CD4-positive, alpha-beta memory T cell (primary cell): ENCODE results near the gene NAA25. TPM values are rescaled to one million over a fixed set of nuclear protein-coding genes. Genes with fewer than 3 reads are reported as not detected.
A peak's percentile ranks its signal among the peaks of the same experiment; 100 is the strongest.
"Not testable (repeated sequence)": the region's sequence is repeated elsewhere in the genome, so short reads cannot be mapped to it uniquely, and the experiment has no call there.

Experiments
- CTCF ChIA-PET: fragments of 350-600 bp; sonication (Branson Sonifier 250); formaldehyde crosslinking; loops from one replicate; lab custom pipeline; 2021; ENCODE audit warnings: inconsistent platforms; ENCODE audit not compliant: partially characterized antibody; lab: Charles Lee
- POLR2A ChIA-PET: fragments of 350-600 bp; sonication (Branson Sonifier 250); formaldehyde crosslinking; loops from one replicate; lab custom pipeline; 2021; ENCODE audit not compliant: partially characterized antibody; lab: Charles Lee
- DNase-seq, 5 donors: peaks; one replicate each; pipeline versions ENCODE4 v3.0.0 to v3.0.0-alpha.2; 2020 to 2022; ENCODE audit warnings: mixed read lengths in 1 of 5
- H3K27ac ChIP-seq: one replicate; pipeline ENCODE4 v1.7.0; 2013; ENCODE audit warnings: low read depth, low read length
- H3K27me3 ChIP-seq: 2 replicates; pipeline ENCODE4 v1.7.0; 2013; ENCODE audit warnings: mild to moderate bottlenecking, low read length, moderate library complexity; ENCODE audit not compliant: insufficient read depth
- H3K36me3 ChIP-seq: 2 replicates; pipeline ENCODE4 v1.7.0; 2013; ENCODE audit warnings: mild to moderate bottlenecking, low read length, moderate library complexity; ENCODE audit not compliant: insufficient read depth
- H3K4me1 ChIP-seq: 2 replicates; pipeline ENCODE4 v1.7.0; 2013; ENCODE audit warnings: mild to moderate bottlenecking, low read length, moderate library complexity; ENCODE audit not compliant: insufficient read depth
- H3K4me3 ChIP-seq, 2 donors: one replicate each; pipeline ENCODE4 v1.7.0; 2013; ENCODE audit warnings: low read length in 2 of 2, mild to moderate bottlenecking in 1 of 2
- H3K9me3 ChIP-seq, 2 donors: one replicate each; pipeline ENCODE4 v1.7.0; 2013; ENCODE audit warnings: low read length in 2 of 2, control low read depth in 1 of 2; ENCODE audit not compliant: control insufficient read depth in 1 of 2
- H3K27ac Mint-ChIP-seq, 7 donors: one replicate each; pipeline ENCODE4 v1.8.0; 2020 to 2021; ENCODE audit warnings: mixed read lengths in 7 of 7, mild to moderate bottlenecking in 6 of 7, inconsistent platforms in 3 of 7, moderate library complexity in 3 of 7
- H3K27me3 Mint-ChIP-seq, 2 donors: one replicate each; pipeline ENCODE4 v1.8.0; 2020 to 2021; ENCODE audit warnings: mixed read lengths in 2 of 2
- H3K36me3 Mint-ChIP-seq, 2 donors: one replicate each; pipeline ENCODE4 v1.8.0; 2020 to 2021; ENCODE audit warnings: mixed read lengths in 2 of 2, inconsistent platforms in 1 of 2, mild to moderate bottlenecking in 1 of 2
- H3K4me1 Mint-ChIP-seq, 4 donors: one replicate each; pipeline ENCODE4 v1.8.0; 2020 to 2021; ENCODE audit warnings: mixed read lengths in 4 of 4, mild to moderate bottlenecking in 1 of 4
- H3K4me3 Mint-ChIP-seq, 8 donors: one replicate each; pipeline ENCODE4 v1.8.0; 2020 to 2021; ENCODE audit warnings: mixed read lengths in 8 of 8, mild to moderate bottlenecking in 7 of 8, moderate library complexity in 6 of 8, inconsistent platforms in 3 of 8
- H3K9me3 Mint-ChIP-seq, 8 donors: one replicate each; pipeline ENCODE4 v1.8.0; 2020 to 2021; ENCODE audit warnings: mixed read lengths in 8 of 8, mild to moderate bottlenecking in 5 of 8, inconsistent platforms in 3 of 8, moderate library complexity in 1 of 8
- intact Hi-C: fragments of 100-400 bp; cut with micrococcal nuclease; formaldehyde crosslinking; loops from one replicate; pipeline ENCODE4 v1.15.1; 2023
- polyA plus RNA-seq, 2 donors: library from polyadenylated mRNA; unstranded; fragments of 300-500 nt; fragmentation: Illumina TruSeq; gene quantifications; one replicate each; pipeline ENCODE4 v1.2.3, GENCODE V29; 2021
- total RNA-seq, 2 experiments: library from RNA; stranded (reverse); gene quantifications; one replicate each; pipeline ENCODE4 v1.2.3, GENCODE V29; 2021

NAA25 gene
- total and polyA plus RNA-seq, 4 experiments from 2014 or later, result 8.5 to 35.3 (median 21.9) TPM

GRCh38 chr12:112063273-112063672, 45.3 kb downstream of the NAA25 start:
- H3K27ac Mint-ChIP-seq, result no peak overlapping the region
- no peaks in the 10 kb centered on the region for H3K9me3 Mint-ChIP-seq
- CTCF ChIA-PET, result no interaction called here
- H3K4me3 Mint-ChIP-seq, result no peak overlapping the region
- Histone ChIP-seq H3K4me3 (no peak overlapping the region), H3K27me3 (no peaks in the 10 kb centered on the region), H3K27ac (no peak overlapping the region), H3K9me3 (no peaks in the 10 kb centered on the region), H3K36me3 (peaks cover 37% of the 10 kb centered on the region), H3K4me1 (no peaks in the 10 kb centered on the region)
- POLR2A ChIA-PET, result no interaction called here
- peaks cover 31 to 68% of the 10 kb centered on the region in 2 donors for H3K36me3 Mint-ChIP-seq
- H3K27me3 Mint-ChIP-seq, result no peaks in the 10 kb centered on the region
- intact Hi-C loops, result no loop called here
- H3K4me1 Mint-ChIP-seq, result no peaks in the 10 kb centered on the region
- no peak for DNase-seq

GRCh38 chr12:112061137-112061536, 47.4 kb downstream of the NAA25 start:
- POLR2A ChIA-PET, result interaction anchor here (1.0 kb wide), 1 partner anchor 48 kb away, joined by 3 read pairs; the partner anchor contains the start of gene TMEM116
- peak overlapping the region in 3 of 7 donors; percentile 42 to 47 (median 42) for H3K27ac Mint-ChIP-seq
- H3K4me3 ChIP-seq, result no peak overlapping the region

DNA sequence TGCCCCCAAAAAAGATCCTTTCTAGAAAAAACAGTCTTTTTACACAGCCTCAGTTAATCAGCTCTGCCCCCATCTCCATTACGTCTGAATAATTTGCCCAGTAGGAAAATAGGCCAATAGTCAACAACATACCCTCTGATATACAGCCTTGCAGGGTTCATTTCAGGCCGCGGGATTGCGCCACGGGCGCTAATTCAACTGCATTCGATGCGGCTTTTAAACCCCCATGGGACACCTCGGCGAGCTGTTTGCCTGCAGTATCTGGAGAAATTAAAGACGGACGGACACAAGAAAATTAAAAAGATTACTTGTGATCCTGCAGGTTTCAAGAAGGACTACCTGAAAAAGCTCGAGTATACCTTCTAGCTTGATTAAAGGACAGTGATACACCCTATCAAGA, 59.2 kb downstream of the NAA25 start:
- H3K9me3 ChIP-seq, result no peaks in the 10 kb centered on the region
- intact Hi-C loops, result no loop called here
- no peaks in the 10 kb centered on the region for H3K9me3 Mint-ChIP-seq

More at GRCh38 chr12:112061137-112061536, 47.4 kb downstream of the NAA25 start:
- H3K9me3 ChIP-seq, result no peaks in the 10 kb centered on the region
- Mint-ChIP-seq H3K4me1 (peaks cover 0 to 2% (median 0%) of the 10 kb centered on the region in 4 donors), H3K4me3 (no peak overlapping the region), H3K9me3 (no peaks in the 10 kb centered on the region), H3K27me3 (no peaks in the 10 kb centered on the region), H3K36me3 (peaks cover 25 to 60% of the 10 kb centered on the region in 2 donors)
- peaks cover 20% of the 10 kb centered on the region for H3K36me3 ChIP-seq
- H3K4me1 ChIP-seq, result no peaks in the 10 kb centered on the region
- no peak for DNase-seq
- intact Hi-C loops, result no loop called here
- H3K27me3 ChIP-seq, result no peaks in the 10 kb centered on the region
- H3K27ac ChIP-seq, result no peak overlapping the region
- CTCF ChIA-PET, result no interaction called here

DNA sequence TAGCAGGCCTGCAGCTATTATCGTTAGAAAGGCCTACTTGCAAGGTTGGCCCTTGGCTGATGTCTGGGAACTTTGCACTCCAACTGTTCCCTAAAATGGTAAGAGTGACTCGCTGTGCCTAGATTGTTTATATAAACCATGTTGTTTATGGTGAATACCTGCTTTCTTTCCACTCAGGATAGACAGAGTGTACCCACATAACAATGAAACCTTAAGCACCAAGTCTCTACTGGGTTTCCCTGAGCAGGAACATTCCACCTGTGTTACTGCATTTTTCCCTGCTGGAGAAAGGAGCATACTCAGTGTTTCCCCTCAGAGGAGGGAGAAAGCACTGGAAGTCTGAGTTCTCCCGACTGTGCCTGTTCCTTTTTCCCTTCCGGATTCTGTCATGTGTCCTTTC, 62.6 kb downstream of the NAA25 start:
- no peaks in the 10 kb centered on the region for H3K4me1 ChIP-seq
- H3K4me3 Mint-ChIP-seq, result no peak overlapping the region
- no peaks in the 10 kb centered on the region for H3K9me3 ChIP-seq
- intact Hi-C loops, result no loop called here
- H3K27ac Mint-ChIP-seq, result peak overlapping the region in 4 of 7 donors; percentile 6 to 87 (median 16)
- no peak for DNase-seq
- H3K4me1 Mint-ChIP-seq, result peaks cover 0 to 4% (median 0%) of the 10 kb centered on the region in 4 donors
- H3K36me3 ChIP-seq, result peaks cover 49% of the 10 kb centered on the region
- POLR2A ChIA-PET, result no interaction called here
- CTCF ChIA-PET, result no interaction called here
- H3K9me3 Mint-ChIP-seq, result no peaks in the 10 kb centered on the region
- no peaks in the 10 kb centered on the region for H3K27me3 Mint-ChIP-seq
- no peak overlapping the region for H3K4me3 ChIP-seq
- no peaks in the 10 kb centered on the region for H3K27me3 ChIP-seq
- no peak overlapping the region for H3K27ac ChIP-seq
- peaks cover 42 to 58% of the 10 kb centered on the region in 2 donors for H3K36me3 Mint-ChIP-seq

More for the DNA sequence above, 59.2 kb downstream of the NAA25 start:
- Histone ChIP-seq H3K4me1 (no peaks in the 10 kb centered on the region), H3K36me3 (peaks cover 50% of the 10 kb centered on the region), H3K4me3 (no peak overlapping the region), H3K27me3 (no peaks in the 10 kb centered on the region), H3K27ac (no peak overlapping the region)
- Mint-ChIP-seq H3K4me1 (peaks cover 0 to 6% (median 2%) of the 10 kb centered on the region in 4 donors), H3K4me3 (no peak overlapping the region), H3K27me3 (no peaks in the 10 kb centered on the region), H3K27ac (peak overlapping the region in 3 of 7 donors; percentile 33 to 57 (median 52)), H3K36me3 (peaks cover 49 to 68% of the 10 kb centered on the region in 2 donors)
- DNase-seq, result no peak
- ChIA-PET POLR2A (interaction anchor here (1.0 kb wide), 1 partner anchor 20 kb away, joined by 3 read pairs; no protein-coding TSS in a partner anchor), CTCF (interaction anchor here (0.5 to 3.3 kb wide), 4 partner anchors 19 to 104 kb away, joined by 4 to 8 read pairs (median 4); partner anchors contain the start of genes ERP29 and TMEM116)

- H3K9me3 Mint-ChIP-seq, H3K27ac ChIP-seq, H3K27me3 Mint-ChIP-seq, H3K9me3 ChIP-seq, intact Hi-C loops, H3K4me1 Mint-ChIP-seq, H3K4me3 Mint-ChIP-seq, H3K4me3 ChIP-seq, POLR2A ChIA-PET, H3K27me3 ChIP-seq, H3K4me1 ChIP-seq, DNase-seq: not testable (repeated sequence)
- CTCF ChIA-PET, result interaction anchor here (0.6 kb wide), 1 partner anchor 48 kb away, joined by 3 read pairs; no protein-coding TSS in a partner anchor
- peaks cover 43% of the 10 kb centered on the region for H3K36me3 ChIP-seq
- Mint-ChIP-seq H3K27ac (peak overlapping the region in 1 of 7 donors; percentile 61), H3K36me3 (peaks cover 40 to 64% of the 10 kb centered on the region in 2 donors)
Observed at GRCh38 chr12:112036614-112037013, 72.0 kb downstream of the NAA25 start.

GRCh38 chr12:112035219-112035785, 73.3 kb downstream of the NAA25 start:
- CTCF ChIA-PET, result interaction anchor here (0.7 to 1.0 kb wide), 2 partner anchors 14 to 22 kb away, joined by 3 read pairs; partner anchors contain the start of genes ERP29 and TMEM116
- Histone ChIP-seq H3K4me1 (no peaks in the 10 kb centered on the region), H3K27me3 (no peaks in the 10 kb centered on the region), H3K36me3 (peaks cover 40% of the 10 kb centered on the region), H3K9me3 (no peaks in the 10 kb centered on the region), H3K27ac (no peak overlapping the region), H3K4me3 (no peak overlapping the region)
- POLR2A ChIA-PET, result interaction anchor here (0.6 kb wide), 1 partner anchor 157 kb away, joined by 6 read pairs; no protein-coding TSS in a partner anchor
- intact Hi-C loops, result no loop called here
- Mint-ChIP-seq H3K9me3 (no peaks in the 10 kb centered on the region), H3K36me3 (peaks cover 44 to 72% of the 10 kb centered on the region in 2 donors), H3K4me1 (peaks cover 0 to under 1% (median 0%) of the 10 kb centered on the region in 4 donors), H3K27me3 (no peaks in the 10 kb centered on the region), H3K27ac (peak overlapping the region in 3 of 7 donors; percentile 24 to 67 (median 59)), H3K4me3 (no peak overlapping the region)
- no peak for DNase-seq

GRCh38 chr12:112032292-112032691, 76.3 kb downstream of the NAA25 start:
- H3K27me3 Mint-ChIP-seq, result no peaks in the 10 kb centered on the region
- intact Hi-C loops, result no loop called here
- no peaks in the 10 kb centered on the region for H3K4me1 ChIP-seq
- no peak overlapping the region for H3K4me3 ChIP-seq
- H3K4me3 Mint-ChIP-seq, result no peak overlapping the region
- H3K4me1 Mint-ChIP-seq, result peaks cover 0 to 5% (median 4%) of the 10 kb centered on the region in 4 donors
- H3K27ac Mint-ChIP-seq, result peak overlapping the region in 5 of 7 donors; percentile 8 to 72 (median 30)
- H3K27ac ChIP-seq, result no peak overlapping the region
- peaks cover 39% of the 10 kb centered on the region for H3K36me3 ChIP-seq
- peaks cover 30 to 70% of the 10 kb centered on the region in 2 donors for H3K36me3 Mint-ChIP-seq
- POLR2A ChIA-PET, result no interaction called here
- no peaks in the 10 kb centered on the region for H3K9me3 Mint-ChIP-seq
- H3K27me3 ChIP-seq, result no peaks in the 10 kb centered on the region
- DNase-seq, result no peak
- CTCF ChIA-PET, result interaction anchor here (0.9 to 1.2 kb wide), 2 partner anchors 84 to 87 kb away, joined by 3 to 6 read pairs; no protein-coding TSS in a partner anchor
- no peaks in the 10 kb centered on the region for H3K9me3 ChIP-seq
